Hematopoietic multipotent progenitor cell treated with erythropoietin and hydrocortisone succinate and interleukin-3 and kit ligand, for 15 days (in vitro differentiated cells): ENCODE data around the gene APOBEC3G.
"Not testable (repeated sequence)": the region's sequence is repeated elsewhere in the genome, so short reads cannot be mapped to it uniquely, and the experiment has no call there.

Experiments used
- DNase-seq: peaks from one replicate; pipeline ENCODE4 v3.0.0-alpha.2; 2015; ENCODE audit warnings: low spot score

Gene APOBEC3G

DNA sequence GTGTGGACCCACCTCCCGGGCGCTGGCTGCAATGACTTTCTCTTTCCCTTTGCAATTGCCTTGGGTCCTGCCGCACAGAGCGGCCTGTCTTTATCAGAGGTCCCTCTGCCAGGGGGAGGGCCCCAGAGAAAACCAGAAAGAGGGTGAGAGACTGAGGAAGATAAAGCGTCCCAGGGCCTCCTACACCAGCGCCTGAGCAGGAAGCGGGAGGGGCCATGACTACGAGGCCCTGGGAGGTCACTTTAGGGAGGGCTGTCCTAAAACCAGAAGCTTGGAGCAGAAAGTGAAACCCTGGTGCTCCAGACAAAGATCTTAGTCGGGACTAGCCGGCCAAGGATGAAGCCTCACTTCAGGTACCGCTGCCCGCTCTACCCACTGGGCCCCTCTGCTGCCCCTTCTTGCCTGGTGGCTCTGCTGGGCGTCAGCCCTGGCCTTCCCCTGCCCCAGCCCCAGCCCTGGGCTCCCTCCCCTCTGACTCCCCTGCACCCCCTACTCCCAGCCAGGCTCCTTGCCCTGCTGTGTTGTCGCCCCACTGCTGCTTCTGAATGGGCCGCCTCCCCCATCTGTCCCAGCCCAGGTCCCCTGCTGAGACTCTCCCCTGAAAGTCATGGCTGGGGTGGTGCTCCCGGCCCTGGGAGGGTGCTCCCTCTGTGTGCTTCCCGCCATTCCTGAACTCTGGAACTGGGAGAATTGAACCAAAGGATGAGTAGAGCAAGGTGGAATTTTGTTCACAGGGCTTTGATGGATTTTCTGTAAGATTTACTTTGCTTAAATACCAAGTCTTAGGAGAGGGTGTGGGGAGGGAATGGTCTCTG lies at the start of gene APOBEC3G:
Gene APOBEC3G, plus strand, starts transcription at position 250 of the 815 bp plus-strand sequence. Its CDS starts 87 bp downstream, at position 337.
- DNase-seq, result peak; percentile 81

DNA sequence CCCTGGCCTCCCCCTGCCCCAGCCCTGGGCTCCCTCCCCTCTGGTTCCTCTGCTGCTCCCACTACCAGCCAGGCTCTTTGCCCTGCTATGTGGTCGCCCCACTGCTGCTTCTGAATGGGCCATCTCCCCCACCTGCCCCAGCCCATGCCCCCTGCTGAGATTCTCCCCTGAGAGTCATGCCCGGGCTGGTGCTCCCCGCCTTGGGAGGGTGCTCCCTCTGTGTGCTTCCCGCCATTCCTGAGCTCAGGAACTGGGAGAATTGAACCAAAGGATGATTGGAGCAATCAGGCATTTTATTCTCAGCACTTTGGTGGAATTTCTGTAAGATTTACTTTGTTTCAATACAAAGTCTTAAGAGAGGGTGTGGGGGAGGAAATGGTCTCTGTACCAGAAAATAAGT lies 49.4 kb upstream of the APOBEC3G start:
- DNase-seq, result no peak

DNA sequence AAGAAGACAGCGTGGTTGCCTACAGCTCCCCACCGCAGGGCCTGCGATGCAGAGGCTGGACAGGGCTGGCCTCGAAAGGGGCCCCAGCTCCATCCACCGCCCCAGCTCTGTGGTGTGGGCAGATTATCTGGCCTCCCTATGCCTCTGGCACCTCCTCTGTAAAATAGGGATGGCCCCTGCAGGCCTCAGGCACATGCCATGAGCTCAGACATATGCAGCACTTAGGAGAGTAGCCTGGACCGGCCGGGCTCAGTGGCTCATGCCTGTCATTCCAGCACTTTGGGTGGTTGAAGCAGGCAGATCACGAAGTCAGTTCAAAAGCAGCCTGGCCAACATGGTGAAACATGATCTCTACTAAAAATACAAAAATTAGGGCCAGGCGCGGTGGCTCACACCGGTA lies 48.8 kb upstream of the APOBEC3G start:
- DNase-seq, result no peak

DNA sequence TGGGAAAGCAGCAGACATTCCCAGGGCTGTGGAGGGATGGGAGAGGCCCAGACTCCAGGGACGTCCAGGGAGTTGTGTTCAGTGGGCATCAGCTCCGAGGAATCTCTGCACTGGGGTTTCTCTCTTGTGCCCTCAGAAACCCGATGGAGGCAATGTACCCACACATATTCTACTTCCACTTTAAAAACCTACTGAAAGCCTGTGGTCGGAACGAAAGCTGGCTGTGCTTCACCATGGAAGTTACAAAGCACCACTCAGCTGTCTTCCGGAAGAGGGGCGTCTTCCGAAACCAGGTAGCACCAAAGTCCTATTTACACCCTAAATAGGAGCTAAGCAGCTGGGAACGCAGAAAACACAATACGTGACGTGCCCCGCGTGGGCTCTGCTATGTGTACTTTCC lies 47.8 kb upstream of the APOBEC3G start:
- DNase-seq, result no peak

DNA sequence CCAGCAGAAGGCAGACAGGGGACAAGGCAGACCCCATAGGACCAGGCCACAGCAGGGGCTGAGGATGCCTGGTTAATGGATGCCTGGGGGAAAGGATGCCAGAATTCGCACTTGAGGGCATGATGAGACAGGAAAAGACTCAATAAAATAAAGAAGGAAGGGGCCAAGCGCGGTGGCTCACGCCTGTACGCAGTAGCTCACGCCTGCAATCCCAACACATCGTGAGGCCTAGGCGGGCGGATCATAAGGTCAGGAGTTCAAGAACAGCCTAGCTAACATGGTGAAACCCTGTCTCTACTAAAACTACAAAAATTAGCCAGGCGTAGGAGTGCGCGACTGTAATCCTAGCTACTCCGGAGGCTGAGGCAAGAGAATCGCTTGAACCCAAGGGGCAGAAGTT lies 46.4 kb upstream of the APOBEC3G start:
- no peak for DNase-seq

DNA sequence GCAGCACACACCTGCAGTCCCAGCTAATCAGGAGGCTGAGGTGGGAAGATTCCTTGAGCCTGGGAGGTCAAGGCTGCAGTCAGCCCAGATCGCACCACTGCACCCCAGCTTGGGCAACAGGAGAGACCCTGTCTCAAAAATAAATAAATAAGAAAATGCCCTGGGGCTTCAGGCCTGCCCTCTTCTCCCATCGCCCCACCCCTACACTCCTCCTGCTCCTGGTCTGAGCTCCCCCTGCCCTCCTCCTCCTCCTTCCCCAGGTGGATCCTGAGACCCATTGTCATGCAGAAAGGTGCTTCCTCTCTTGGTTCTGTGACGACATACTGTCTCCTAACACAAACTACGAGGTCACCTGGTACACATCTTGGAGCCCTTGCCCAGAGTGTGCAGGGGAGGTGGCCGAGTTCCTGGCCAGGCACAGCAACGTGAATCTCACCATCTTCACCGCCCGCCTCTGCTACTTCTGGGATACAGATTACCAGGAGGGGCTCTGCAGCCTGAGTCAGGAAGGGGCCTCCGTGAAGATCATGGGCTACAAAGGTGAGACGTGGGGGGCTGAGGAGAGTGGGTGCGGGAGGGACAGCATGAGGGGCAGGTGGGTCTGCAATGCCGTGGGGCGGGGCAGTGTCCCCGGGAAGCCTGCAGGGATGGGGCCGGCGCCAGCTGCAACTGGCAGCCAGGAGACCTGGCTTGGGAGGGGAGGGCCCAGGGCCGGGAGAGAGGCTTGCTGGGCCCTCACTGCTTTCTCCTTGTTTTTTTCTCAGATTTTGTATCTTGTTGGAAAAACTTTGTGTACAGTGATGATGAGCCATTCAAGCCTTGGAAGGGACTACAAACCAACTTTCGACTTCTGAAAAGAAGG lies 45.4 kb upstream of the APOBEC3G start:
- not testable (repeated sequence) for DNase-seq

DNA sequence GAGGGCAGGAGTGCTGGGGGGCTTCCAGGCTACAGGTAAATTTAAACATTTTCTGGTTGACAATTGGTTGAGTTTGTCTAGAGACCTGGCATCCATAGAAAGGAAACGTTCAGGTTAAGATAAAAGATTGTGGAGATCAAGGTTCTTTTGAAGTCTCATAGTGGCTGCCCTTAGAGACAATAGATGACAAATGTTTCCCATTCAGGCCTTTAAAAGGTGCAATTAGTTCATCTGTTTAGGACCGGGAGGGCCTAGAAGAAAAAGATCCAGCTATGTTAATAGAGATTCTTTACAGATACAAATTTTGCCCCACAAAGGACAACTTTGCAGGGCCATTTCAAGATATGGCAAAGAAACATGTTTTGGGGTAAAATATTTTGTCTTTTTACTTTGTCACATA lies 40.0 kb upstream of the APOBEC3G start:
- DNase-seq, result not testable (repeated sequence)

DNA sequence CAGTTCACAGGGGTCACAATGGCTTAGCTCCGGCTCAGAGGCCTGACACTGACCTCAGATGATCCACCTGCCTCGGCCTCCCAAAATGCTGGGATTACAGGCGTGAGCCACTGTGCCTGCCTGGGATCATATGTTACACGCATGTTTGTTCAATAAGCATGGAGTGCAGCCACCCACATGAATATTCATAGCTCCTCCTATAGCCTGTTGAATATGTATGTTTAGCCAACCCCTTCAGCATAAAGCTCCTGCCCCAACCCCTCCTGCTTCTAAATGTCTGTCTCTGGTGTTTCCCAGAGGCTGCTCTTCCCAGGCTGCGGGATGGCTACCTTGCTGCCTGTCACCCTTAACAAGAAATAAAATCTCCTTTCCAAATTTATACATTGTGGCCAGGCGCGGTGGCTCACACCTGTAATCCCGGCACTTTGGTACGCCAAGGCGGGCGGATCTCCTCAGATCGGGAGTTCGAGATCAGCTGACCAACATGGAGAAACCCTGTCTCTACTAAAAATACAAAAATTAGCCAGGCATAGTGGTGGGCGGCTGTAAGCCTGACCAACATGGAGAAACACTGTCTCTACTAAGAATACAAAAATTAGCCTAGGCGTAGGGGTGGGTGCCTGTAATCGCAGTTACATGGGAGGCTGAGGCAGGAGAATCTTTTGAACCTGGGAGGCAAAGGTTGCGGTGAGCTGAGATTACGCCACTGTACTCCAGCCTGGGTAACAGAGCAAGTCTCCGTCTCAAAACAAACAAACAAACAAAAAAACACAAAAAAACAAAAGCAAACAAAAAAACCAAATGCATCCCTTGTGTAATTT lies 37.6 kb upstream of the APOBEC3G start:
- DNase-seq, result no peak

DNA sequence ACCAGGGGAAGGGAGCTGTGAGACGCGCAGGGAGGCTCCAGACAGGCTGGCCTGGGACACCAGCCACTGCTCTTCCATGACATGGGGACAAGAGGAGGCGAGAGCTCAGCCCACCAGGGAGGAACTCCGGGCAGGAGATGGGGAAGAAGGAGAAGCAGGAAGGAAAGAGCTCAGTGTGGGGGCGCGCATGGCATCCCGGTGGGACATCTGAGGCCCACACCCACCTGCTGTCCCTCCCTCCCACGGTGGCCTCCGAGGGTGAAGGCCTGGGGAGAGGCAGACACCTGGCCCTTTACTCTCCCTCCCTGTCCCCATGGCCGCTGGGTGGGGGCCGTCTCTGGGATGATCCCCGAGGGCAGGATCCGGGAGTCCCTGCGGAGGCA lies 36.9 kb upstream of the APOBEC3G start:
- not testable (repeated sequence) for DNase-seq

DNA sequence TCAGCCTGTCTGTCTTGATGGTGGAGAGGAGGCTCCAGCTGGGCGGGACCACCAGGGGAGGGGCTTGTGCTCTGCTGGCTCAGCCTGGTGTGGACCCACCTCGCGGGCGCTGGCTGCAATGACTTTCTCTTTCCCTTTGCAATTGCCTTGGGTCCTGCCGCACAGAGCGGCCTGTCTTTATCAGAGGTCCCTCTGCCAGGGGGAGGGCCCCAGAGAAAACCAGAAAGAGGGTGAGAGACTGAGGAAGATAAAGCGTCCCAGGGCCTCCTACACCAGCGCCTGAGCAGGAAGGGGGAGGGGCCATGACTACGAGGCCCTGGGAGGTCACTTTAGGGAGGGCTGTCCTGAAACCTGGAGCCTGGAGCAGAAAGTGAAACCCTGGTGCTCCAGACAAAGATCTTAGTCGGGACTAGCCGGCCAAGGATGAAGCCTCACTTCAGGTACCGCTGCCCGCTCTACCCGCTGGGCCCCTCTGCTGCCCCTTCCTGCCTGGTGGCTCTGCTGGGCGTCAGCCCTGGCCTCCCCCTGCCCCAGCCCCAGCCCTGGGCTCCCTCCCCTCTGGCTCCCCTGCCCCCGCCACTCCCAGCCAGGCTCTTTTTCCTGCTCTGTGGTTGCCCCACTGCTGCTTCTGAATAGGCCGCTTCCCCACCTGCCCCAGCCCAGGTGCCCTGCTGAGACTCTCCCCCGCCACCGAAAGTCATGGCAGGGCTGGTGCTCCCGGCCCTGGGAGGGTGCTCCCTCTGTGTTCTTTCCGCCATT lies 36.4 kb upstream of the APOBEC3G start, which contains the start of gene APOBEC3F:
Gene APOBEC3F, plus strand, starts transcription at position 327 of the 759 bp plus-strand sequence. Its CDS starts 97 bp downstream, at position 424.
- peak; percentile 64 for DNase-seq

DNA sequence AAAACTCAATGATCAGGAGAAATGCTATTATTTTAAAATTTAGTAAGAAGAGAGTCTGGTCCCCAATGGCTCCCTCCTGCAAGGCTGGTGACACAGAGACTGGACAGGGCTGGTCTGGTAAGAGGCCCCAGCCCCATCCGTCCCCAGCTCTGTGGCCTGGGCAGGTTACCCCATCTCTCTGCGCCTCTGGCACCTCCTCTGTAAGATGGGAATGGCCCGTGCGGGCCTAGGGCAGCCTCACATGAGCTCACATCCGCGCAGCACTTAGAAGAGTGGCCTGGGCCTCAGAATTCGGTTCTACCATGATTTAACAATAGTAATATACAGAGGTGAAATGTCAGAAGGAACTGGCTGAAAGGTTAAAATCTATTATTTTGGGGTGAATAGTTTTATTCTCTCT lies 35.2 kb upstream of the APOBEC3G start:
- no peak for DNase-seq

DNA sequence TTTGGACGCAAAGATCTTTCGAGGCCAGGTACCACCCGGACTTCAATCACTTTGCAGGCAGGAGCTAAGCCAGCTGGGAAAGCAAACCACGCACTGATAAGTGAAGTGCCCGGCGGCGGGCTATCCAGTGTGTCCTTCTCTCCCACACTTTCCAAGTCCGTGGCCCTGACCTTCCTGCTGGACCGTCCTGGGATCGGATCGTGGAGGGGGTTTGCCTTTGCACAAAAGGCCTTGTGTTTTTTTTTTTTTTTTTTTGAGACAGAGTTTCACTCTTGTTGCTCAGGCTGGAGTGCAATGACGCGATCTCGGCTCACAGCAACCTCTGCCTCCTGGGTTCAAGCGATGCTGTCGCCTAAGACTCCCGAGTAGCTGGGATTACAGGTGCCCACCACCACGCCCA lies 34.0 kb upstream of the APOBEC3G start:
- not testable (repeated sequence) for DNase-seq

DNA sequence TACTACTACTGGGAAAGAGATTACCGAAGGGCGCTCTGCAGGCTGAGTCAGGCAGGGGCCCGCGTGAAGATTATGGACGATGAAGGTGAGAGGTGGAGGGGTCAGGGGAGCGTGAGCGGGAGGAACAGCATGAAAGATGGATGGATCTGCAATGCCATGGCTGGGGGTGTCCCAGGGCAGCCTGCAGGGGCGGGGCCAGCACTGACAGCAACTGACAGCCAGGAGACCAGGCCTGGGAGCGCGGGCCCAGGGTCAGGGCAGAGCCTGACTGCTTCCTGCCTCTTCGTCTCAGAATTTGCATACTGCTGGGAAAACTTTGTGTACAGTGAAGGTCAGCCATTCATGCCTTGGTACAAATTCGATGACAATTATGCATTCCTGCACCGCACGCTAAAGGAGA lies 31.9 kb upstream of the APOBEC3G start:
- DNase-seq, result not testable (repeated sequence)

DNA sequence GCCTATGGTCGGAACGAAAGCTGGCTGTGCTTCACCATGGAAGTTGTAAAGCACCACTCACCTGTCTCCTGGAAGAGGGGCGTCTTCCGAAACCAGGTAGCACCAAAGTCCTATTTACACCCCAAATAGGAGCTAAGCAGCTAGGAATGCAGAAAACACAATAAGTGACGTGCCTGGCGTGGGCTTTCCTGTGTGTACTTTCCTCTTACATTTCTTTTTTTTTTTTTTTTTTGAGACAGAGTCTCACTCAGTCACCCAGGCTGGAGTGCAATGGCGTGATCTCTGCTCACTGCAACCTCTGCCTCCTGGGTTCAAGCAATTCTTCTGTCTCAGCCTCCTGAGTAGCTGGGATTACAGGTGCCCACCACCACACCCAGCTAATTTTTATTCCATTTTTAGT lies 27.6 kb upstream of the APOBEC3G start:
- not testable (repeated sequence) for DNase-seq

DNA sequence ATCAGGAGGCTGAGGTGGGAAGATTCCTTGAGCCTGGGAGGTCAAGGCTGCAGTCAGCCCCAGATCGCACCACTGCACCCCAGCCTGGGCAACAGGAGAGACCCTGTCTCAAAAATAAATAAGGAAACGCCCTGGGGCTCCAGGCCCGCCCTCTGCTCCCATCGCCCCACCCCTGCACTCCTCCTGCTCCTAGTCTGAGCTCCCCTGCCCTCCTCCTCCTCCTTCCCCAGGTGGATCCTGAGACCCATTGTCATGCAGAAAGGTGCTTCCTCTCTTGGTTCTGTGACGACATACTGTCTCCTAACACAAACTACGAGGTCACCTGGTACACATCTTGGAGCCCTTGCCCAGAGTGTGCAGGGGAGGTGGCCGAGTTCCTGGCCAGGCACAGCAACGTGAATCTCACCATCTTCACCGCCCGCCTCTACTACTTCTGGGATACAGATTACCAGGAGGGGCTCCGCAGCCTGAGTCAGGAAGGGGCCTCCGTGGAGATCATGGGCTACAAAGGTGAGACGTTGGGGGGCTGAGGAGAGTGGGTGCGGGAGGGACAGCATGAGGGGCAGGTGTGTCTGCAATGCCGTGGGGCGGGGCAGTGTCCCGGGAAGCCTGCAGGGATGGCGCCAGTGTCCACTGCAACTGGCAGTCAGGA lies 25.1 kb upstream of the APOBEC3G start:
- DNase-seq, result not testable (repeated sequence)

DNA sequence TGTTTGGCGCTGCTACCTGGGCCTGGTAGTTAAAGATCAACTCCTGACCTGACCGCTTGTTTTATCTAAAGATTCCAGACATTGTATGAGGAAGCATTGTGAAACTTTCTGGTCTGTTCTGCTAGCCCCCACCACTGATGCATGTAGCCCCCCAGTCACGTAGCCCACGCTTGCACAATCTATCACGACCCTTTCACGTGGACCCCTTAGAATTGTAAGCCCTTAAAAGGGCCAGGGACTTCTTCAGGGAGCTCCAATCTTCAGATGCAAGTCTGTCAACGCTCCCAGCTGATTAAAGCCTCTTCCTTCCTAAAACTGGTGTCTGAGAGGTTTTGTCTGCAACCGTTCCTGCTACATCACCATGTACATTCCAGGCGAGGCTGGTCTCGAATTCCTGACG lies 21.4 kb upstream of the APOBEC3G start:
- DNase-seq, result no peak

DNA sequence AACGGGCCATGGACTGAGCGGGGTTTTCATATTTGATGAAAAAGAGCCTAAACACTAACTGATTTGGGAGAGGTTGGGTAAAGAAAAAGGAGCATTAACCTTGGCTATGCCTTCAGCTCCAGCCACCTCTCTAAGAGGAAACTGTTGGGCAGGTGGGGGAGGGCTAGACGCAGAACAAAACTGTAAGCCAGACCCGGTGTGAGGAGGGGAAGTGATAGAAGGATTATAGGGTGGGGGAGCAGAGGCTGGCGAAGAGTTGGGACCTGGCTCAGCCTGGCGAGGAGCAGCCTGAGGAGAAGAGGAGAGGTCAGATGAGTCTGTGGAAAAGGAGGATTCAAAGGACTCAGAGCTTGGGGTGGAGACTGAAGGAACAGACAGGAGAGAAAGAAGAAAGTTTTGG lies 15.8 kb upstream of the APOBEC3G start:
- not testable (repeated sequence) for DNase-seq

DNA sequence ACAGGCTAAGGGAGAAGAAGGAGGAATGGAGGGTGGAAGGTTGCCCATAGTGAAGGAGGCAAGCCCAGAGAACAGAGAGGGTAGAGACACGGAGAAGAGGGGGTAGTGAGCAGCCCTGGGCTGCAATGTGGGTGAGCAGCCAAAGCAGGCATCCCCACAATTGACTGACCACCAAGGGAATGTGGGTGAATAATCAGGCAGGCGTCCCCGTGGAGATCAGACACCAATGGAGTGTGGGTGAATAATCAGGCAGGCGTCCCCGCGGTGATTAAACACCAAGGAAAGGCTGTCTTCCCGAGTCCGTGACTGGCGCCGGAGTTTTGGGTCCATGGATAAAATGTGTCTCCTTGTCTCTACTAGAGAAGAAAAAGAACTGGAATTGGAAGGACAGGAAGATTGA lies 15.1 kb upstream of the APOBEC3G start:
- not testable (repeated sequence) for DNase-seq

DNA sequence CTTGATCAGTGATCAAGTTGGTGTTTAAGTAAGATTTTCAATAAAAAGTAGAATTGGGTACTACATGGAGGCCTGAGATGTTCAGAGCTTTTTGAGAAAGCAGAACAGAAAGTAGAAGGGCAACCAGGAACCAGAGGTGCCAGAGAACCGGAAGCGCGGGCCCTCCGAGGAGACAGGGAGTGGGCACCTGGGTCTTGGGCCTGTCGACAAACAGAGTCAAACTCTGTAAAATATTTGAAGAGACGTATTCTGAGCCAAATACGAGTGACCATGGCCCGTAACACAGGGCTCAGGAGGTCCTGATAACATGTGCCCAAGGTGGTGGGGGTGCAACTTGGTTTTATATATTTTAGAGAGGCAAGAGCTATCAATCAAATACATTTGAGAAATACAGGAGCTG lies 13.2 kb upstream of the APOBEC3G start:
- not testable (repeated sequence) for DNase-seq

DNA sequence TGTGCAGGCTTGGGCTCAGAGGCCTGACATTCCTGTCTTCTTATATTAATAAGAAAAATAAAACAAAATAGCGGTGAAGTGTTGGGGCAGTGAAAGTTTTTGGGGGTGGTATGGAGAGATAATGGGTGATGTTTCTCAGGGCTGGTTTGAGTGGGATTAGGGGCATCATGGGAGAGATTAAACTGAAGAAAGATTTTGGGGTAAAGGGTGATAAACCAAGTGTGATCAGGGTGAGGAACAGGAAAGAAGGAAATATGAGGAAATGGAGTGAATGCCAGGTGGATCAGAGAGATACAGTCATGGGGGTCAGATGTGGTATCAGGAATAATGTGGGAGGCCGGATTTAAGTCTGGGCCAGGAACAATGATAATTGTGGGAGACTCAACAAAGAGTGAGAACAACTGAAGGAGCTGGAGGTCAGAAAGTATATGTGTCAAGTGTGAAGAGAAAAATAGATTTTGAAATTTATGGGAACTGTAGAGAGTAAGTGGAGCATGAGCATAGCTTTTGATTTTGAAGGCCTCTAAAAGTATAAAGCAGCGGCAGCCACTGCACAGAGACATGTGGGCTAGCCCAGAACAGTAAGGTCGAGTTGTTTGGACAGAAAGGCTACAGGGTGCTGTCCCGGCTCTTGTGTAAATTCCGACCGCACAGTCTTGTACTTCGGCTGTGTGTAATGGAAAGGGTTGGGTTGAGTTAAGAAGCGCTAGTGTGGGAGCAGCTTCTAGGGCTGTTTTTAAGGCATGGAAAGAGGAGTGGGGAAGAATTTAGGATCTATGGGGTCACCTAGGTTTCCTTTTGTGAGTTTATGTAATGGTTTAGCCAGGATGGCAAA lies 10.4 kb upstream of the APOBEC3G start:
- DNase-seq, result not testable (repeated sequence)
